Keratinocyte (primary cell): Measurements from ENCODE around the gene POU2F2.

Source experiments
- CTCF ChIP-seq, 3 experiments: IDR thresholded peaks in 1 of 3; conservative IDR thresholded peaks in 1 of 3; optimal IDR thresholded peaks in 1 of 3; 2 replicates in 2 of 3; 3 replicates in 1 of 3; pipeline versions ENCODE3 to v1.5.1; 2011; ENCODE audit warnings: low read length in 3 of 3, mild to moderate bottlenecking in 3 of 3, moderate library complexity in 2 of 3, control low read depth in 1 of 3, inconsistent platforms in 1 of 3; ENCODE audit not compliant: insufficient read depth in 2 of 3; ENCODE audit errors: extremely low read depth in 1 of 3
- EZH2 ChIP-seq: IDR thresholded peaks from one replicate; pipeline ENCODE4 v1.6.1; 2012; ENCODE audit warnings: inconsistent platforms, mild to moderate bottlenecking, low read length, moderate library complexity

DNA sequence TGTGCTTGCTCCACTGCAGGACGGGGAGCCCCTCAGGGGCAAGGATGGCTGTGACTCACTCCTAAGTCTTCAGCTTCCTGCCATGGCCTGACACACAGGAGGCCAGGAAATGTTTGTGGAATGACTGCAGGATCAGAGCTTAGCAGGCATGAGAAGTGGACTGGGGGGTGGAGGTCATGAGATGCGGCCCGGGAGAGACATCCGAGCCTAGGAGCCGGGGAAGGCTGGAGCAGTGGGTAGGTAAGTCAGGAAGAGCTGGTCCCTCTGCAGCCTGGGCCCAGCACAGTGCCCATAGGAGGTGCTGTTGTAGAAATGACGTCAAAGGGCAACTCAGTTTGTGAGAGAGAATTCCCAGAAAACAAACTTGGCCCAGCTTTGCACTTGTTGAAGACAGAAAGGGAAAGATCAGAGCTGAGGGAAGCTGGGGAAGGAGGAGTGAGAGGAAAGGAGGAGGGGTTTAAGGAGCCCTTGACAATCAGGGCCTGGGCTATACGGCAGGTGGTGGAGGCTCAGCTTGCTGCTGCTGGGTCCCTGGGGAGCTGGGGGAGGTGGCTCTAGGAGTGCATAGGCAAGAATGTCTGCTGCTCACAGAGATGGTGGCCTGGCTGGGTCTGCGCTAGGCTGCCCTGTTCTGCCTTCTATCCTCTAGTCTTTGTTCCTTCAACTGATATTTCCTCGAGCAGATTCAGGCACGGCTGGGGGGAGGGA is 18.5 kb downstream of the POU2F2 start:
- TF ChIP-seq CTCF (optimal IDR thresholded peaks at IDR 0.05 in 1 of 3, IDR thresholded peaks at IDR 0.05 in 1 of 3, conservative IDR thresholded peaks at IDR 0.05 in 1 of 3; ENCODE audit: extremely low read depth in 1 of 3, insufficient read depth in 2 of 3, low read length in 3 of 3) (peak; percentile 39 to 63 (median 56)), EZH2 (no peak)
